HG03354 (cell line): ENCODE measurements around the gene IRF2BP1.

Experiments
- ATAC-seq: cut with Tn5 transposase; IDR thresholded peaks from one replicate; pipeline ENCODE4 v1.9.1; 2021; ENCODE audit warnings: mild to moderate bottlenecking; ENCODE audit not compliant: unreplicated experiment, poor library complexity, severe bottlenecking

IRF2BP1 gene, protein sequence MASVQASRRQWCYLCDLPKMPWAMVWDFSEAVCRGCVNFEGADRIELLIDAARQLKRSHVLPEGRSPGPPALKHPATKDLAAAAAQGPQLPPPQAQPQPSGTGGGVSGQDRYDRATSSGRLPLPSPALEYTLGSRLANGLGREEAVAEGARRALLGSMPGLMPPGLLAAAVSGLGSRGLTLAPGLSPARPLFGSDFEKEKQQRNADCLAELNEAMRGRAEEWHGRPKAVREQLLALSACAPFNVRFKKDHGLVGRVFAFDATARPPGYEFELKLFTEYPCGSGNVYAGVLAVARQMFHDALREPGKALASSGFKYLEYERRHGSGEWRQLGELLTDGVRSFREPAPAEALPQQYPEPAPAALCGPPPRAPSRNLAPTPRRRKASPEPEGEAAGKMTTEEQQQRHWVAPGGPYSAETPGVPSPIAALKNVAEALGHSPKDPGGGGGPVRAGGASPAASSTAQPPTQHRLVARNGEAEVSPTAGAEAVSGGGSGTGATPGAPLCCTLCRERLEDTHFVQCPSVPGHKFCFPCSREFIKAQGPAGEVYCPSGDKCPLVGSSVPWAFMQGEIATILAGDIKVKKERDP

DNA sequence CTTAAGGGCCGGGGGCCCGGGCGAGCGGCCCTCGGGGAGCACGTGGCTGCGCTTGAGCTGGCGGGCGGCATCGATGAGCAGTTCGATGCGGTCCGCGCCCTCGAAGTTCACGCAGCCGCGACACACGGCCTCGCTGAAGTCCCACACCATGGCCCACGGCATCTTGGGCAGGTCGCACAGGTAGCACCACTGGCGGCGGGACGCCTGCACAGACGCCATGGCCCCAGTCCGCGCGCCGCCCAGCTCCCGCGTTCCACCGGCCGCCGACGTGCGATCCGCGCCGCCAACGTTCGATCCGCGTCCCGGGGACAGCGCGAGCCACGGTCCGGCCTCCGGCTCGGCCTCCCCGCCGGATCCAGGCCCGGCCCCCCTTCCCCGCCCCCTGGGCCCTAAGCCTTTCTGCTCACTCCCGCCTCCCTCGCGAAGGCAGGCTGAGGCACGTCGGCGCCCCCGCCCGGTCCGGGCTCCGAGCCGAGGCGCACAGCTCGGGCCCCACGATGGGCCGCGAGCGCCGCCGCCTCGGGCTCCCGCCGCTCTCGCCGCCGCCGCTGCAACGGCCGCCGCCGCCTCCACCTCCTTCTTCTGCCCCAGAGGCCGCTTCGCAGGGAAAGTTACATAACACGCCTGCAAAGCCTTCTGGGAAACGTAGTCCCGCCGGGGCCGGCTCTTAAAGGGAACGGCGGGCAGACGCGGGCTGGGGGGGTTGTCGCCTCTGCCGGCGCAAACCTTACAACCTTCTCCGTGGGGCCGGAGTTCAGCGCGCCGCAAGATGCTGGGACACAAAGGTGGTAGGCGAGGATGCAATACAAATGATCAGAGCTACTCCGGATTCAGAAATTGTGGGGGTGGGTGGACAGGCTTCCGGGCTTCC, at the start of gene IRF2BP1:
Gene IRF2BP1, minus strand, starts transcription at position 586 of the 871 bp plus-strand sequence. Its CDS starts 367 bp downstream, at position 219.
- ATAC-seq: peak; percentile 54

DNA sequence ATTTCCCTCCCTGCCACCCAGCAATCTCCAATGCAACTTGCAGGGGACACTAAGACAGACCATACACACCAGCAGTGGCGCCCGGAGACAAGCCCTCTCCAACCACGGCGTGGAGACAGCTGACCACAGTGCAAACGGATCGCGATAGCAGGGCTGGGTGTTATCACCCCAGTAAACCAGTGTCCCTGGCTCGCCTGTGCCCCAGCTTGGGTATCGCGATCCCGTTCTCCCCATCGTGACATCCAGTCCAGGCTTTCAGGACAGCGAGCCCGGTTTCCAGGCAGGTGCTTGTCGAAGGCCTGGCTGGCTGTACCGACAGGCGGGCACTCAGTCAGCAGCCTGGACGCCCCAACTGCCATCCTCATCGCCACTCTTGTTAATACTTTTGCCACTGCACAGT, 49.3 kb upstream of the IRF2BP1 start:
- no peak for ATAC-seq

- no peak for ATAC-seq
Observed at GRCh38 chr19:45934551-45935230, 48.8 kb upstream of the IRF2BP1 start.

- ATAC-seq: no peak
Observed at GRCh38 chr19:45933759-45934158, 47.8 kb upstream of the IRF2BP1 start.

DNA sequence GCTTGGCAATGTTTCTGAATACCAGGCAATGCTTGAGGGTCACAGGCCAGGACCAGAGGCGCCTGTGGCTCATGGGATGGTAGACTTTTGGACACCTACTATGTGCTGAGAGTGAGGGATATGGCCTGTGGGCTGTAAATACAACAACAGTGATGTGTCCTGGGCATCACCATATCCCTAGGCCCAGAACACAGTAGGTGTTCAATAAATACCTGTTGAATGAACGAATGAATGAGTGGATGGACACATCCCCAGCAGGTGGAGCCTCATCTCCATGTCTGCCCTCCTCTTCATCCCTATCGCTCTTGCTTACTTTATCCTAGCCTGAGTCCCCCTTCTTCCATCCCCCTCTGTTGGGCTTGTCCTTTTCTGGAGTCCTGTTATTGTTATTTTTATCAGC, 45.1 kb upstream of the IRF2BP1 start:
- ATAC-seq: no peak

GRCh38 chr19:45929247-45929646, 43.3 kb upstream of the IRF2BP1 start:
- ATAC-seq: no peak

DNA sequence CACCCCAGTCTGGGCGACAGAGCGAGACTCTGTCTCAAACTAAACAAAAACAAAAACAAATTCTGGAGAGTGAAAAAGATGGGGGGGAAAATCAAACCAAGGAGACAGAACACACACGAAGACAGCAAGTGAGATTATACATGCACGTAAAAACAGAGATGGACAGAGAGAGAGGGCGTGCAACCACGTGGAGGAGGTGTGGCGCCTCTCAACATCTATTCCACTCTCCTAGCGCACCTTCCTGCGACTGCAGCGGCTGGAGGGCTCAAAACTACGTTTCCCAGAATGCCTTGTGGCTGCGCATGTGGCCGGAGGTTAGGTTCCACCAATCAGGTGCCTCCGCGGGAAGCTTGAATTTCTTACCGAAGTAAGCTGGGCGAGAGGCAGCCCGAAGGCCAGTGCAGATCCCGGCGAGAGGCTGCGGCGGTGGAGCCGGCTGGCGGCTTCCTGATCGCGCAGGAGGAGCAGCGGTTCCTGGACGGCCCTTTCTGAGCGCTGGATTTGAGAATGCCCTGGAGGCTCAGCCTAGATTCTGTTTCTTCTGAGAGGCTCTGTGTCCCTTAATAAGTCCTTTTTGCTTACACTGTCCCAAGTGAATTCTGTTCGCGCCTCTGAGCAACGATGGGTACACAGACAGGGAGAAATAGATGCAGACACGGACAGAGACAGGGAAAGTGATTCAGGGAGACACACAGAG, 41.8 kb upstream of the IRF2BP1 start:
- peak; percentile 81 for ATAC-seq

- no peak for ATAC-seq
Observed at GRCh38 chr19:45924891-45925447, 39.0 kb upstream of the IRF2BP1 start.

DNA sequence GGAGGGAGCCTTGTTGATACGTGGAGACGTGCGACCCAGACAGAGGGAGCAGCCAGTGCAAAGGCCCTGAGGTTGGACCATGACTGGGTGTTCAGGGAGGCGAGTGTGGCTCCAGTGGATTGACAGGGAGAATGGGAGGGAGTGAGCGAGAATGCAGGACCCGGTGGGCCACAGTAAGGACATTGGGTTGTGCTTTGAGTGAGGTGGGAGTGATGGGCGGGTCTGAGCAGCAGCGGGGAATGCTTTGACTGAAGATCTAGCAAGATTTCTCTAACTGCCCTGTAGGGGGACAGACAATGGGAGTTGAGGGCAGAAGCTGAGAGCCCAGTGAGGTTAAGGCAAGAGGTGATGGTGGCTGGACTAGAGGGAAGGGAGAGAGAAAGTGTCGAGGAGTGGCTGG, 36.3 kb upstream of the IRF2BP1 start:
- no peak for ATAC-seq

DNA sequence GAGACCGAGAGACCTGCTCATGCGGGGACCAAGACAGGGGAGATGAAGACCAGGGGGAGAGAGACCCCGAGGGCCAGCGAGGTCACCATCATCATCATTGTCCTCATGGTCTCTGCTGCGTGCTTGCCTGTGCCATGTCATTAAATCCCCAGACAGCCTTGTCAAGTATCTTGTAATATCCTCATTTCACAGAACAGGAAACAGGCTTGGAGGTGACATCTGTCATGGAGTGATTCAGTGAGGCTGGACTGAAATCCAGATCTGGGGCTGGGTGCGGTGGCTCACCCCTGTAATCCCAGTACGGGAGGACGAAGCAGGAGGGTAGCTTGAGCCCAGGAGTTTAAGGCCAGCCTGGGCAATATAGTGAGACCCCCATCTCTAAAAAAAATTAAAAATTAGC, 34.5 kb upstream of the IRF2BP1 start:
- no peak for ATAC-seq

DNA sequence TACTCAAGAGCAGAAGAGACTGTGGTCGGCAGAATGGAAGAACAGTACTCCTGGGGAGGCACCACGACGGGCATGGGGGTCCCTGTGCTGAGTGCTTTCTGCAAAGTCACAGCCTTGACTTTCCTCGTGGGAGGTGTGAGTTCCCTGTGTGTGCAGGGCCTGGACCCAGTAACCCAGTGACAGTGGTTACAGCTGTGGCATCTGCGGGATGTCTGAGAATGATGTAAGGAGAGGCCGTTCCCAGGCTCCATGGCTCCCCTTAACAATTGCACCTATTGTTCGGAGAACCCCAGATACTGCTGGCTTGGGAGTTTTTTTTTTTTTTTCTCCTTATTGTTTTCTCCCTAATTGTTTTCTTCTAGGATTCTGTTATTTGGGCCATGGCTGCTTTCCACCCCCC, 33.7 kb upstream of the IRF2BP1 start:
- ATAC-seq: no peak

DNA sequence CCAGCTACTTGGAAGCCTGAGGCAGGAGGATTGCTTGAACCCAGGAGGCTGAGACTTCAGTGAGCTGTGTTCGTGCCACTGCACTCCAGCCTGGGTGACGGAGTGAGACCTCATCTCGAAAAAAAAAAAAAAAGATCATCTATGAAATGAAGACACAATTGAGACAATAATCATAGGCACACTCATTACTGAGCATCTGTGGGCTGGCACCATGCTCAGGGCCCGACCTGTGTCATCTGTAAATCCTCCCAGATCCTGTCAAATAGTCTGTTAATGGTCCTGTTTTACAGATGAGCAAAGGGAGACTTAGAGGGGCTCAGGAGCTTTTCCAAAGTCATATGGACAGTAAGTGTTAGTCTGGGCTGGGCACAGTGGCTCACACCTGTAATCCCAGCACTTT, 32.8 kb upstream of the IRF2BP1 start:
- ATAC-seq: no peak

DNA sequence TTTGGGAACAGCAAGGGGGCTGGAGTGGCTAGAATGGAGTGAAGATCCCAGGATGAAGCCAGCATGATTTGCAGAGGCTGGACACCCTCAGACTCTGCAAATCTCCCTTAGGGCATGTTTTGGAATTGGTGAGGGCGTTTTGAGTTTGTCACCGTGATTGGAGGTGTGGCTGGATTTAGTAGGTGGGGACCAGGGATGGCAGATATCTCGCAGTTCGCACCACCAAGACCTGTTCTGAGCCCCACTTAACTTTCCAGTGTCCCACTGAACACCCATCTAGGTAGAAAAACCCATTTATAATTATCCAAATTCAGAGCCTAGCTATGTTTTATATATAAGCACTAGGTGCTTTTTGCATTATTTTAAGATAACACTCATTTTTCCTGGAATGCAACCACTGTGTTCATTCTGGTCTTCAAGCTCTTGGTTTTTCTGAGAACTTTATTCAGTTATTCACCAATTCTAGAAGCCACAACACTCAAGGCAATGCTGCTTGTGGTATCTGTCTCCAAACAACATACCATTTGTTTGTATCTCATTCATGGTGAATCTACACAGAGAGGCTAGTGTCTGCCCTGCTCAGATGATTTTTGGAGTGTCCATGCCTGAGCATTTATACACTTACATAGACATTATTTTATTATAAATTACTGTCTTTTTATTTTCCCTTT, 31.6 kb upstream of the IRF2BP1 start:
- ATAC-seq: no peak

DNA sequence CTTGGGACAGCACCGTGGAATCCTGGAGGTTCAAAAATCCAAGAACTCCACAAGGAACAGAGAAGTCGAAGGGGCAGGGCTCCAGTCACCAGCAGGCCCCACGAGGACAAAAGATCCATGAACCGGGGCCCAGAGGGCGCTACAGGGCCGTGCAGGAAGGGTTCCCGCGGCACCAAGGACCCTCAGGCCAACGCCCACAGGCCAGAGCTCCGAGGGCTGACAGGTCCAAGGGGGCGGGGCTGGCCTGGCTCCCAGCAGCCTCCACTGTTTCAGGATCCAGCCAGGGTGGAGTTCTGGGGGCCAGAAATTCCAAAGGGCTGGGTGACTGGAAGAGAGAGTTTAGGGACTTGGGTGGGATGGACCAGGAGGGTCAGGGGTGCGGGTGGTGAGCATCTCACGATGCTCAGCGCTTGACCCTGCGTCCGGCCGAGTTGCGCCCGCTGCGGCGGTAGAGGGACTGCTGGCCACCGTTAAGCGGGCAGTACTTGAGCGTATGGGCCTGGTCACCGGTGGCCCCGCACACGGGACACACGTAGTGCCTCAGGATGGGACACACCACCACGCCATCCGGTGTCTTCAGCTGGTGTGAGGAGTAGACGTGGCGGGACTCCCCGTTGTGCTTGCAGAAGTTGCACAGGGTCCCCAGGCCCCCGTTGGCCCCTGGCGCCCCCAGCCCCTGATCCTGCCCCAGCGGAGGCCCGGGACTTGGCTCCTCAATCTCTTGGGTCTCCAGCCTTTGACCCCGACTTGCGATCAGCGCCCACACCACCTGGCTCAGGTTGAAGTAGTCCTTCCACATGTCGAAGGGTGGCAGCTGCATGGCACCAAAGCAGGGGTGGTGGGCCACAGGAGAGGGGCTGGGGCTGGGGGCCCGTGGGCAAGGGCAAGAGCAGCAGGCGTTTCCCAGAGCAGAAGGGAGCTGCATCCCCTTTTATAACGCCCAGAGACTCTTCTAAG, 28.2 kb upstream of the IRF2BP1 start, which contains the start of gene NANOS2:
Gene NANOS2, minus strand, starts transcription at position 905 of the 957 bp plus-strand sequence. Its CDS starts 85 bp downstream, at position 820.
- ATAC-seq: no peak

DNA sequence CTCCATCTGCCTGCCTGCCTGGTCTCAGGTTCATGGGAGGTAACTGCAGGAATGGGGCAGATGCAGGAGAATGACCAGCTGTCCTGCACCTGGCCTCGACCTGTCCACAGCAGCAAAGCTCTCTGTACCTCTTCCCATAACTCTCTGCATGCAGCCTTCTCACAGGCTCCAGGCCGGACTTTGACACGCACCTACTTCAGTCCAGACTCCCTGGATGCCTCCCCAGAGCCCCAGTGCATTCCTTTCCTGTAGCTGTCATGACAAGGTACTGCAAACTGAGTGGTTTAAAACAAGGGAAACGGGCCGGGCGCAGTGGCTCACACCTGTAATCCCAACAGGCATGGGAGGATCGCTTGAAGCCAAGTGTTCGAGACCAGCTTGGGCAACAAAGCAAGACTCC, 25.4 kb upstream of the IRF2BP1 start:
- ATAC-seq: no peak

GRCh38 chr19:45908956-45909355, 23.0 kb upstream of the IRF2BP1 start:
- ATAC-seq: no peak

- no peak for ATAC-seq
Observed at GRCh38 chr19:45906221-45906620, 20.3 kb upstream of the IRF2BP1 start.
